ENCODE data around the gene LCOR.

LCOR gene

GRCh38 chr10:96964131-96964530 lies 132.0 kb downstream of the LCOR start:
- TF ChIP-seq, protein P1, sequence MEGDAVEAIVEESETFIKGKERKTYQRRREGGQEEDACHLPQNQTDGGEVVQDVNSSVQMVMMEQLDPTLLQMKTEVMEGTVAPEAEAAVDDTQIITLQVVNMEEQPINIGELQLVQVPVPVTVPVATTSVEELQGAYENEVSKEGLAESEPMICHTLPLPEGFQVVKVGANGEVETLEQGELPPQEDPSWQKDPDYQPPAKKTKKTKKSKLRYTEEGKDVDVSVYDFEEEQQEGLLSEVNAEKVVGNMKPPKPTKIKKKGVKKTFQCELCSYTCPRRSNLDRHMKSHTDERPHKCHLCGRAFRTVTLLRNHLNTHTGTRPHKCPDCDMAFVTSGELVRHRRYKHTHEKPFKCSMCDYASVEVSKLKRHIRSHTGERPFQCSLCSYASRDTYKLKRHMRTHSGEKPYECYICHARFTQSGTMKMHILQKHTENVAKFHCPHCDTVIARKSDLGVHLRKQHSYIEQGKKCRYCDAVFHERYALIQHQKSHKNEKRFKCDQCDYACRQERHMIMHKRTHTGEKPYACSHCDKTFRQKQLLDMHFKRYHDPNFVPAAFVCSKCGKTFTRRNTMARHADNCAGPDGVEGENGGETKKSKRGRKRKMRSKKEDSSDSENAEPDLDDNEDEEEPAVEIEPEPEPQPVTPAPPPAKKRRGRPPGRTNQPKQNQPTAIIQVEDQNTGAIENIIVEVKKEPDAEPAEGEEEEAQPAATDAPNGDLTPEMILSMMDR (conservative IDR thresholded peaks at IDR 0.05), result no peak
- TF ChIP-seq ZFX (IDR thresholded peaks at IDR 0.05), result no peak
- no peak overlapping the region for H3K27ac ChIP-seq

DNA sequence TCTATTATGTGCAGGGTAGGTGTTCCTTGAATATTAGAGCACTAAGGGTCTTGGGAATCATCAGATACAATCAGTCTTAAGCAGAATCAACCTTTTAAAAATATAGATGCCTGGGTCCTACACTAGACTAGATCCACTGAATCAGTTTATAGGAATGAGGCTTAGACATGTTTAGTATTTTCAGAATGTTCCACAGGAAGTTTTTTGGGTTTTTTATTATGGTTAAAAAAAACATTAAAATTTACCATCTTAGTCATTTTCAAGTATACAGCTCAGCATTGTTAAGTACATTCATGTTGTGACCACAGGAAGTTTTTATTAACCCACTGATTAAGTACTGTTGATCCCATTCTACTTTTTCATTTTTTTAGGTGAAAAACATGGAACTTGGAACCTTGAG lies 135.7 kb downstream of the LCOR start:
- no peak overlapping the region for H3K27ac ChIP-seq
- TF ChIP-seq, protein P1 (conservative IDR thresholded peaks at IDR 0.05), result no peak
- TF ChIP-seq ZFX (IDR thresholded peaks at IDR 0.05), result no peak

- TF ChIP-seq ZFX (IDR thresholded peaks at IDR 0.05), result no peak
- TF ChIP-seq, protein P1 (conservative IDR thresholded peaks at IDR 0.05), result no peak
These were observed 136.8 kb downstream of the LCOR start for GRCh38 chr10:96968682-96969423.

GRCh38 chr10:96971324-96971723 lies 139.2 kb downstream of the LCOR start:
- no peak overlapping the region for H3K27ac ChIP-seq
- TF ChIP-seq, protein P1 (conservative IDR thresholded peaks at IDR 0.05), result no peak
- no peak for TF ChIP-seq ZFX (IDR thresholded peaks at IDR 0.05)

More at GRCh38 chr10:96968682-96969423, 136.8 kb downstream of the LCOR start:
- H3K27ac ChIP-seq, result no peak overlapping the region

DNA sequence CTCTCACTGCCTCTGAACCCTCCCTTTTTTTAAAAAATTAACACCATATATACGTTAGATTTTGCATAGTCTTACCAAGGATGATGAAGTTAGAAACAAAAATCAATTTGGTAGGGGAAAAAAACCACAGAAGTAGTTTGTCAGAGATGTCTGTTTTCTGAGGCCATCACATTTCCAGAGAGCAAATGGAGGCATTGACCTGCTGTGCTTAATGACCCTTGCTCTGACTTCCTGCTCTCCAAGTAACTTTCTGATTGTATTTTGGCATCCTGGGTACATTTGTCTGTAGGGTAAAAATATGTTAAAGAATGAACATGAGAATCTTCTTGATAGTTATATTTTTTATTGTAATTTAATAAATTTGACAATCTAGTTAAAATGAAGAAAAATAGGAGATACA lies 140.2 kb downstream of the LCOR start:
- TF ChIP-seq, protein P1 (conservative IDR thresholded peaks at IDR 0.05), result no peak
- no peak for TF ChIP-seq ZFX (IDR thresholded peaks at IDR 0.05)
- no peak overlapping the region for H3K27ac ChIP-seq

- no peak overlapping the region for H3K27ac ChIP-seq
- TF ChIP-seq ZFX (IDR thresholded peaks at IDR 0.05), result no peak
- TF ChIP-seq, protein P1 (conservative IDR thresholded peaks at IDR 0.05), result no peak
These were observed 142.0 kb downstream of the LCOR start for GRCh38 chr10:96973809-96974747.

DNA sequence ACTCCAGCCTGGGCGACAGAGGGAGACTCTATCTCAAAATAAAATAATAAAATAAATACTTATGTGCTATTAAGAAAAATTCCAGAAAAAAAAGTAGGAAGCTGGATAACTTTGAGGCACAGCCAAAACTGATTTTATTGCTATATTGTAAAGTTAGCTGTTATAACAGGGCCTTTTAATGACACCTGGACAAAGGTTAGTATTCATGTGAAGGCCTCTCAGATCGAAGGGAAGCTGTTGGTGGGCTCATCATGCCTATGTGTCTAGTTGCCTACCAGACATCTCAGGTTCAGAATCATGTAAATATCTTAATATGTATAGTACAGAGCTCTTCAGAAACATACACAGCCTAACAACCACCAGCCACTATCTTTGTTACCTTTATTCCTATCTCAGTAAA lies 143.0 kb downstream of the LCOR start:
- TF ChIP-seq, protein P1 (conservative IDR thresholded peaks at IDR 0.05), result no peak
- TF ChIP-seq ZFX (IDR thresholded peaks at IDR 0.05), result no peak
- no peak overlapping the region for H3K27ac ChIP-seq
